ENCODE results near the gene PXDN. TPM values are rescaled to one million over a fixed set of nuclear protein-coding genes. Genes with fewer than 3 reads are reported as not detected.

The PXDN gene
- total and polyA plus RNA-seq, 2 of the 13 experiments (the other 11 are each of a cell fraction or from before 2014, with no cell fraction given) = not detected

GRCh38 chr2:1600191-1601066 is 143.9 kb downstream of the PXDN start (continued):
- TF ChIP-seq HNF4A (CRISPR knock-in tag; IDR thresholded peaks at IDR 0.05) (peak; percentile 34; the same call in 1 of the 2 replicates), ZNF781 (CRISPR knock-in tag; IDR thresholded peaks at IDR 0.05; ENCODE audit: borderline replicate concordance, not compliant biosample characterization) (no peak), RARA (CRISPR knock-in tag; IDR thresholded peaks at IDR 0.05) (peak; percentile 30; the same call in 1 of the 2 replicates), NONO (IDR thresholded peaks at IDR 0.05) (no peak), NONO (CRISPR knock-in tag; conservative IDR thresholded peaks at IDR 0.05) (no peak), CREB1 (IDR thresholded peaks at IDR 0.05) (peak; percentile 95), CREB1 (CRISPR knock-in tag; IDR thresholded peaks at IDR 0.05) (no peak), TBX3 (IDR thresholded peaks at IDR 0.05; ENCODE audit: borderline replicate concordance) (no peak), GZF1 (CRISPR knock-in tag; IDR thresholded peaks at IDR 0.05) (no peak), TCF12 (IDR thresholded peaks at IDR 0.05) (no peak), TCF12 (CRISPR knock-in tag; IDR thresholded peaks at IDR 0.05) (no peak), ATF3 (CRISPR knock-in tag; IDR thresholded peaks at IDR 0.05) (no peak), ZSCAN25 (CRISPR knock-in tag; IDR thresholded peaks at IDR 0.05) (no peak), ZBTB37 (CRISPR knock-in tag; IDR thresholded peaks at IDR 0.05) (no peak), MEIS1 (CRISPR knock-in tag; IDR thresholded peaks at IDR 0.05; ENCODE audit: borderline replicate concordance) (no peak), ZNF619 (CRISPR knock-in tag; IDR thresholded peaks at IDR 0.05) (no peak), NR2C2 (CRISPR knock-in tag; IDR thresholded peaks at IDR 0.05; ENCODE audit: borderline replicate concordance) (peak; percentile 28; the same call in 1 of the 2 replicates), ZNF790 (CRISPR knock-in tag; IDR thresholded peaks at IDR 0.05; ENCODE audit: borderline replicate concordance) (no peak), THYN1 (CRISPR knock-in tag; IDR thresholded peaks at IDR 0.05; ENCODE audit: borderline replicate concordance, low read depth) (no peak), ELF1 (CRISPR knock-in tag; IDR thresholded peaks at IDR 0.05) (no peak), ZSCAN12 (CRISPR knock-in tag; IDR thresholded peaks at IDR 0.05) (no peak), TBL1XR1 (IDR thresholded peaks at IDR 0.05; ENCODE audit: borderline replicate concordance, low read length, partially characterized antibody) (no peak), NR2F1 (CRISPR knock-in tag; IDR thresholded peaks at IDR 0.05) (peak; percentile 23 to 67; a peak in 1 of 4 replicates), HOXA9 (CRISPR knock-in tag; IDR thresholded peaks at IDR 0.05; ENCODE audit: borderline replicate concordance) (no peak)
- TF ChIP-seq, protein P1, sequence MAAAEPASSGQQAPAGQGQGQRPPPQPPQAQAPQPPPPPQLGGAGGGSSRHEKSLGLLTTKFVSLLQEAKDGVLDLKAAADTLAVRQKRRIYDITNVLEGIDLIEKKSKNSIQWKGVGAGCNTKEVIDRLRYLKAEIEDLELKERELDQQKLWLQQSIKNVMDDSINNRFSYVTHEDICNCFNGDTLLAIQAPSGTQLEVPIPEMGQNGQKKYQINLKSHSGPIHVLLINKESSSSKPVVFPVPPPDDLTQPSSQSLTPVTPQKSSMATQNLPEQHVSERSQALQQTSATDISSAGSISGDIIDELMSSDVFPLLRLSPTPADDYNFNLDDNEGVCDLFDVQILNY (CRISPR knock-in tag; conservative IDR thresholded peaks at IDR 0.05) = no peak
